ENCODE measurements around the gene OTOF.

Gene OTOF

DNA sequence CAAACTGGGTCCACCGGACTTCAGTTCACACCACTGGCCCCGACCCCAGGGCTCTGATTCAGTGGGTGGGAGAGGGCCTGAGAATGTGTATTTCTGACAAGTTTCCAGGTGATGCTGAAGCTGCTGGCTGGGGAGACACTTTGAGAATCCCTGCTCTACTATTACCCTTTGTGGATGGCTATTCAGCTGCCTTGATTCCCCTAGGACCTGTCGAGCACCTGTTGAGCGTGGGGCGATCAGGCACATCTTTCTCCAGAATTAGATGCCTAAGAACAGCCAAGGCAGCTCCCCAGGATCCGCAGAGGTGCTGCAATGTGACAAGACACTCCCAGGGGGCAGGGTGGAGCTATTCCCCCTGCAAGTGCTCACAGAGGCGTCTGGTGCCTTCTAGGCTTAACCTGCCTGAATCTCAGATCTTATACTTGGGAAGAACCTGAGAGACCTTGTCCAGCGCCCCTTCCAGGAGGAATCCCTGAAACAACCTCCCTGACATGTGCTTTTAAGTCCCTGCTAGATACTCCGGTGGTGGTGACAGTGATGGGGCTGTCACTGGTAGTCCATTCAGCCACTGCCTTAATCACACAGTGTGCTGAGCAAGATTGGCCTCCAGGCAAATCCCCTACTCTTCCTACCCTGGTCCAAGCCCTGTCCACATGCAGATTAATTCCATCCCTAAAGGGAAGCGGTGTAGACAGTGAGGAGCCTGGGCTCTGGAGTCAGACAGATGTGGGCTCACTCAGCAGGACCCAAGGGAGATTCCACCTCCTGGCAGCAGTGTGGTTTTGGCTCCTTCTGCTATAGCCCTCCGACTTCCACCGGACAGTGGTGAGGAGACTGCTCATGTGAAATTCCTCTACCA, 43.4 kb upstream of the OTOF start:
- Histone ChIP-seq H3K27ac (no peak overlapping the region), H3K4me3 (no peak overlapping the region)
- no peak for DNase-seq (ENCODE audit: low spot score)
- TF ChIP-seq, protein P1, sequence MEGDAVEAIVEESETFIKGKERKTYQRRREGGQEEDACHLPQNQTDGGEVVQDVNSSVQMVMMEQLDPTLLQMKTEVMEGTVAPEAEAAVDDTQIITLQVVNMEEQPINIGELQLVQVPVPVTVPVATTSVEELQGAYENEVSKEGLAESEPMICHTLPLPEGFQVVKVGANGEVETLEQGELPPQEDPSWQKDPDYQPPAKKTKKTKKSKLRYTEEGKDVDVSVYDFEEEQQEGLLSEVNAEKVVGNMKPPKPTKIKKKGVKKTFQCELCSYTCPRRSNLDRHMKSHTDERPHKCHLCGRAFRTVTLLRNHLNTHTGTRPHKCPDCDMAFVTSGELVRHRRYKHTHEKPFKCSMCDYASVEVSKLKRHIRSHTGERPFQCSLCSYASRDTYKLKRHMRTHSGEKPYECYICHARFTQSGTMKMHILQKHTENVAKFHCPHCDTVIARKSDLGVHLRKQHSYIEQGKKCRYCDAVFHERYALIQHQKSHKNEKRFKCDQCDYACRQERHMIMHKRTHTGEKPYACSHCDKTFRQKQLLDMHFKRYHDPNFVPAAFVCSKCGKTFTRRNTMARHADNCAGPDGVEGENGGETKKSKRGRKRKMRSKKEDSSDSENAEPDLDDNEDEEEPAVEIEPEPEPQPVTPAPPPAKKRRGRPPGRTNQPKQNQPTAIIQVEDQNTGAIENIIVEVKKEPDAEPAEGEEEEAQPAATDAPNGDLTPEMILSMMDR (IDR thresholded peaks at IDR 0.05), result no peak

GRCh38 chr2:26520148-26520449, 42.2 kb upstream of the OTOF start:
- TF ChIP-seq, protein P1 (IDR thresholded peaks at IDR 0.05), result no peak
- no peak overlapping the region for H3K27ac ChIP-seq
- no peak overlapping the region for H3K4me3 ChIP-seq
- DNase-seq (ENCODE audit: low spot score), result no peak

- no peak for DNase-seq (ENCODE audit: low spot score)
- H3K27ac ChIP-seq, result no peak overlapping the region
- TF ChIP-seq, protein P1 (IDR thresholded peaks at IDR 0.05), result no peak
- H3K4me3 ChIP-seq, result no peak overlapping the region
Measured at GRCh38 chr2:26519396-26520147, 41.6 kb upstream of the OTOF start.

DNA sequence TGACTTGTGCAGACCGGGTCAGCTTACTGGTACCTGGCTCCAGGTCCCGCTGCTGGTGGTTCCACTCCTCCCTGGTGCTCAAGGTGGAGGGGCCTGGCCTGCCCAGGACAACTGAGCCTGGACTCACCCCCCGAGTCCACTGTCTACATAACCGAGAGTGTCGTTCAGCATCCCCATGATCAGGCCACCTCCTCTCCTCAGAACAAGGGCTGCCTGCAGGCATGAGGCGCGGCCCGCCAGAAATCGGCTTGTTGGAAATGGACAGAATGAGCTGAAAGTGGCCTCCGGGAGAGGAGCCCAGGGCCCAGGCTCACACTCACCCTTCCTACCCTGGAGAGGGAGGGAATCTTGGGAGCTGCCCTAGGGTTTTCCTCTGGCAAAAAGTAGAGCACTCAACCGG, 38.9 kb upstream of the OTOF start:
- Histone ChIP-seq H3K27ac (no peak overlapping the region), H3K4me3 (no peak overlapping the region)
- DNase-seq (ENCODE audit: low spot score), result no peak
- TF ChIP-seq, protein P1 (IDR thresholded peaks at IDR 0.05), result no peak

DNA sequence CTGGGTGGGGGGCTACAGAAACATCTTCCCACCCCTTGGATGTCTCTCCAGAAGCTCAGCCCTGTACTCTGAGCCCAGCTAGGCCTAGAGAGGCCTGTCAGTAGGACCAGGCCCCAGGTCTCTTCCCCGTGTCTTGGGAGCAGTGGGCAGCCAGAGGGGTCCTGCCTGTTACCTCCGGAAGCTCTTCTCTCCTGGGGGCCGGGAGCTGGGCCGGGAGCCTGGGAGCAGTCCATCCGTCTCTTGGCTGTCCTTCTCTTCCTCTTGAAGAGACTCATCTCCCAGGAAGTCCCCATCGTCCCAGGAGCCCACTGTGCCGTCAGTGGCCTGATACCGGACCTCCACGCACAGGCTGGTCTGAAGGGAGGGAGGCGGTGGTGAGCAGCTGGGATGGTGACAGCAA, 38.3 kb upstream of the OTOF start:
- TF ChIP-seq, protein P1 (IDR thresholded peaks at IDR 0.05), result no peak
- no peak overlapping the region for H3K27ac ChIP-seq
- no peak overlapping the region for H3K4me3 ChIP-seq
- DNase-seq (ENCODE audit: low spot score), result no peak

- H3K27ac ChIP-seq, result no peak overlapping the region
- H3K4me3 ChIP-seq, result no peak overlapping the region
- TF ChIP-seq, protein P1 (IDR thresholded peaks at IDR 0.05), result no peak
- no peak for DNase-seq (ENCODE audit: low spot score)
Measured at GRCh38 chr2:26515771-26516170, 37.8 kb upstream of the OTOF start.

GRCh38 chr2:26514045-26514444, 36.1 kb upstream of the OTOF start:
- TF ChIP-seq, protein P1 (IDR thresholded peaks at IDR 0.05), result no peak
- no peak for DNase-seq (ENCODE audit: low spot score)

More at GRCh38 chr2:26514045-26514444, 36.1 kb upstream of the OTOF start:
- H3K4me3 ChIP-seq, result no peak overlapping the region
- H3K27ac ChIP-seq, result no peak overlapping the region

Data from coronary artery (tissue), 2 donors.